Loucy (cell line): ENCODE results near the gene DNAI1.
"Not testable (repeated sequence)": the region's sequence is repeated elsewhere in the genome, so short reads cannot be mapped to it uniquely, and the experiment has no call there.

ENCODE experiments used
- H2AFZ ChIP-seq: fragments of 200-600 bp; sonication (generic); 2 replicates; pipeline ENCODE4 v1.6.0; 2016; ENCODE audit warnings: antibody characterized with exemption, mild to moderate bottlenecking, low read length, moderate library complexity
- H3F3A ChIP-seq: fragments of 200-600 bp; 2 replicates; pipeline ENCODE4 v1.6.0; 2016; ENCODE audit warnings: antibody characterized with exemption, low read depth, mild to moderate bottlenecking
- H3K27me3 ChIP-seq: fragments of 200-600 bp; sonication (generic); 2 replicates; pipeline ENCODE4 v1.6.1; 2014; ENCODE audit warnings: low read length, mild to moderate bottlenecking; ENCODE audit not compliant: insufficient read depth, poor library complexity, severe bottlenecking
- H3K36me3 ChIP-seq: fragments of 200-600 bp; sonication (generic); 2 replicates; pipeline ENCODE4 v1.6.1; 2016; ENCODE audit warnings: low read length; ENCODE audit not compliant: insufficient read depth
- H3K4me1 ChIP-seq: fragments of 200-600 bp; sonication (generic); 2 replicates; pipeline ENCODE4 v1.5.1; 2014; ENCODE audit warnings: low read length, mild to moderate bottlenecking; ENCODE audit not compliant: insufficient read depth, poor library complexity, severe bottlenecking
- H3K4me2 ChIP-seq: fragments of 200-600 bp; sonication (generic); 2 replicates; pipeline ENCODE4 v1.6.0; 2014; ENCODE audit warnings: antibody characterized with exemption, low read length, low read depth, mild to moderate bottlenecking; ENCODE audit not compliant: poor library complexity, severe bottlenecking
- H3K4me3 ChIP-seq: fragments of 200-600 bp; sonication (generic); 2 replicates; pipeline ENCODE4 v1.5.1; 2014; ENCODE audit warnings: low read length, mild to moderate bottlenecking, mixed read lengths; ENCODE audit not compliant: poor library complexity, severe bottlenecking
- H3K79me2 ChIP-seq: fragments of 200-600 bp; sonication (generic); 2 replicates; pipeline ENCODE4 v1.6.1; 2014; ENCODE audit warnings: low read length; ENCODE audit not compliant: insufficient read depth
- H3K9ac ChIP-seq: fragments of 200-600 bp; sonication (generic); 2 replicates; pipeline ENCODE4 v1.6.0; 2014; ENCODE audit warnings: mild to moderate bottlenecking, low read depth, low read length, moderate library complexity; ENCODE audit not compliant: poor library complexity, severe bottlenecking
- H3K9me2 ChIP-seq: fragments of 200-600 bp; sonication (generic); replicated peaks from 2 replicates; pipeline ENCODE4 v1.6.1; 2016; ENCODE audit warnings: low read depth, low read length, mixed read lengths
- H3K9me3 ChIP-seq: fragments of 200-600 bp; sonication (generic); 2 replicates; pipeline ENCODE4 v1.6.1; 2014; ENCODE audit warnings: mild to moderate bottlenecking, antibody characterized with exemption, low read length, low read depth; ENCODE audit not compliant: insufficient read depth
- H4K20me1 ChIP-seq: fragments of 200-600 bp; sonication (generic); 2 replicates; pipeline ENCODE4 v1.6.0; 2014; ENCODE audit warnings: antibody characterized with exemption, low read length, mild to moderate bottlenecking; ENCODE audit not compliant: insufficient read depth, poor library complexity, severe bottlenecking
- CTCF ChIP-seq: fragments of 200-600 bp; sonication (generic); conservative IDR thresholded peaks from 2 replicates; pipeline ENCODE4 v1.5.1; 2014; ENCODE audit warnings: mild to moderate bottlenecking, antibody characterized with exemption, low read length
- EZH2phosphoT487 ChIP-seq: fragments of 200-600 bp; IDR thresholded peaks from 2 replicates; pipeline ENCODE4 v1.6.1; 2018; ENCODE audit warnings: antibody characterized with exemption, mild to moderate bottlenecking, moderate library complexity, borderline replicate concordance

Gene DNAI1

GRCh38 chr9:34526026-34526425, 67.4 kb downstream of the DNAI1 start:
- Histone ChIP-seq H3K4me3 (no peak overlapping the region), H4K20me1 (no peaks in the 10 kb centered on the region), H3K9ac (no peak overlapping the region)

GRCh38 chr9:34532041-34532440, 73.4 kb downstream of the DNAI1 start:
- H3K36me3 ChIP-seq, H3K4me3 ChIP-seq, H3K9me3 ChIP-seq, H3K27me3 ChIP-seq, H3K79me2 ChIP-seq, H4K20me1 ChIP-seq, H3F3A ChIP-seq, H3K4me1 ChIP-seq, H2AFZ ChIP-seq, H3K9me2 ChIP-seq, H3K9ac ChIP-seq, H3K4me2 ChIP-seq: not testable (repeated sequence)

More at GRCh38 chr9:34526026-34526425, 67.4 kb downstream of the DNAI1 start:
- H3K9me2 ChIP-seq = no peaks in the 10 kb centered on the region
- H3K36me3 ChIP-seq = no peaks in the 10 kb centered on the region
- H3K9me3 ChIP-seq = no peaks in the 10 kb centered on the region
- peaks cover 9% of the 10 kb centered on the region for H3K4me1 ChIP-seq
- no peak overlapping the region for H3K4me2 ChIP-seq
- H3K27me3 ChIP-seq = no peaks in the 10 kb centered on the region
- no peaks in the 10 kb centered on the region for H3F3A ChIP-seq
- H3K79me2 ChIP-seq = no peaks in the 10 kb centered on the region
- TF ChIP-seq CTCF = no peak
- no peak for TF ChIP-seq EZH2phosphoT487
- H2AFZ ChIP-seq = no peak overlapping the region

GRCh38 chr9:34536685-34537084, 78.1 kb downstream of the DNAI1 start:
- Histone ChIP-seq H3K79me2 (no peaks in the 10 kb centered on the region), H3K9ac (no peak overlapping the region), H3F3A (no peaks in the 10 kb centered on the region), H3K4me3 (no peak overlapping the region), H3K36me3 (no peaks in the 10 kb centered on the region), H2AFZ (no peak overlapping the region), H4K20me1 (no peaks in the 10 kb centered on the region), H3K4me2 (no peak overlapping the region), H3K9me2 (no peaks in the 10 kb centered on the region), H3K27me3 (no peaks in the 10 kb centered on the region), H3K9me3 (no peaks in the 10 kb centered on the region), H3K4me1 (no peaks in the 10 kb centered on the region)
- no peak for TF ChIP-seq CTCF
- no peak for TF ChIP-seq EZH2phosphoT487

GRCh38 chr9:34540827-34541226, 82.2 kb downstream of the DNAI1 start:
- no peaks in the 10 kb centered on the region for H3K4me1 ChIP-seq

More at GRCh38 chr9:34540827-34541226, 82.2 kb downstream of the DNAI1 start:
- Histone ChIP-seq H3K9me3 (no peaks in the 10 kb centered on the region), H3K27me3 (no peaks in the 10 kb centered on the region), H3K9ac (no peak overlapping the region), H3K9me2 (no peaks in the 10 kb centered on the region), H3K4me3 (no peak overlapping the region), H3F3A (no peaks in the 10 kb centered on the region), H3K4me2 (no peak overlapping the region), H4K20me1 (no peaks in the 10 kb centered on the region), H3K79me2 (no peaks in the 10 kb centered on the region), H2AFZ (no peak overlapping the region), H3K36me3 (no peaks in the 10 kb centered on the region)
- TF ChIP-seq EZH2phosphoT487 (no peak), CTCF (no peak)
